ENCODE measurements around the gene CHURC1.

DNA sequence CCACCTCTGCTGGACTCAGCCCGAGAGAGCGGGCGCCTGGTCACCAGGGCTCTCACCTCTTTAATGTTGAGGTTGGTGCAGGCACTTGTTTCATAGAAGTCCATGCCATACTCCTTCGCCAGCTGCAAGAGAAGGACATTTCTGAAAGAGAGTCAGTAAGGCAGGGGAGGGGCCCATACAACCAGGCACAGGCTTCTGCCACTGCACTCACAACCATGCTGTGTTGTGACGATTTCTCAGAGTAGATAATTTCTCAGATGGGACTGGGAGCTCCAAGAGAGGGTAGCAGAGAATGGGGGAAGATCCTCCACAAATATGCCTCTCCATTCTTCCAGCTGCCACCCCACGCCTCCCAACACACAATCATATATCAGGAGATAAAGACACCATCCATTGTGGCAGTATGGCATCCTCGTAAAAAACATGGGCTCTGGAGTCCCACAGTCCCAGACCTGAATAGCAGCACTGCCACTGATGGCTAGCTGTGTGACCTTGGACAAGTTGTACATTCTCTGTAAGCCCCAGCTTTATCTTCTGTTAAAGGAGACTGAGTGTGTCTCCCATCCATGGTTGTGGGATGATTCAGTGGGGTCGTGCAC lies 34.5 kb downstream of the CHURC1 start:
- TF ChIP-seq, protein P1, sequence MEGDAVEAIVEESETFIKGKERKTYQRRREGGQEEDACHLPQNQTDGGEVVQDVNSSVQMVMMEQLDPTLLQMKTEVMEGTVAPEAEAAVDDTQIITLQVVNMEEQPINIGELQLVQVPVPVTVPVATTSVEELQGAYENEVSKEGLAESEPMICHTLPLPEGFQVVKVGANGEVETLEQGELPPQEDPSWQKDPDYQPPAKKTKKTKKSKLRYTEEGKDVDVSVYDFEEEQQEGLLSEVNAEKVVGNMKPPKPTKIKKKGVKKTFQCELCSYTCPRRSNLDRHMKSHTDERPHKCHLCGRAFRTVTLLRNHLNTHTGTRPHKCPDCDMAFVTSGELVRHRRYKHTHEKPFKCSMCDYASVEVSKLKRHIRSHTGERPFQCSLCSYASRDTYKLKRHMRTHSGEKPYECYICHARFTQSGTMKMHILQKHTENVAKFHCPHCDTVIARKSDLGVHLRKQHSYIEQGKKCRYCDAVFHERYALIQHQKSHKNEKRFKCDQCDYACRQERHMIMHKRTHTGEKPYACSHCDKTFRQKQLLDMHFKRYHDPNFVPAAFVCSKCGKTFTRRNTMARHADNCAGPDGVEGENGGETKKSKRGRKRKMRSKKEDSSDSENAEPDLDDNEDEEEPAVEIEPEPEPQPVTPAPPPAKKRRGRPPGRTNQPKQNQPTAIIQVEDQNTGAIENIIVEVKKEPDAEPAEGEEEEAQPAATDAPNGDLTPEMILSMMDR (conservative IDR thresholded peaks at IDR 0.05 in 1 of 2, IDR thresholded peaks at IDR 0.05 in 1 of 2; ENCODE audit: extremely low read depth in 1 of 2, insufficient read depth in 1 of 2, low read depth in 1 of 2, low read length in 2 of 2) = no peak
- TF ChIP-seq EZH2 (IDR thresholded peaks at IDR 0.05; ENCODE audit: borderline replicate concordance, low read length) = no peak
